Lower leg skin (tissue), 3 donors: ENCODE measurements around the gene SLC22A1.

Experiments
- CTCF ChIP-seq, 3 donors: fragments of 450-650 bp; IDR thresholded peaks; one replicate each; pipeline ENCODE4 v1.5.1; 2016; ENCODE audit warnings: antibody characterized with exemption in 3 of 3, mild to moderate bottlenecking in 3 of 3, moderate library complexity in 2 of 3
- POLR2A ChIP-seq, 2 donors: fragments of 450-650 bp; IDR thresholded peaks; one replicate each; pipeline ENCODE4 v1.6.1; 2016 to 2017; ENCODE audit warnings: antibody characterized with exemption in 2 of 2, mild to moderate bottlenecking in 1 of 2, moderate library complexity in 1 of 2

- TF ChIP-seq CTCF (IDR thresholded peaks at IDR 0.05) = no peak
- no peak for TF ChIP-seq POLR2A (IDR thresholded peaks at IDR 0.05)
Observed at GRCh38 chr6:160130729-160131484, 9.3 kb downstream of the SLC22A1 start.
